GM23338 (cell line): ENCODE data around the gene ZFYVE27. TPM values are rescaled to one million over a fixed set of nuclear protein-coding genes. Genes with fewer than 3 reads are reported as not detected.

Source experiments
- ATAC-seq: fragments of 200-7000 bp; cut with Tn5 transposase; 3 replicates; pipeline ENCODE4 v1.9.1; 2020
- DNase-seq: peaks from one replicate; pipeline ENCODE4 v3.0.0-alpha.2; 2015; ENCODE audit warnings: low spot score
- H2AFZ ChIP-seq: fragments of 200-600 bp; sonication (generic); 2 replicates; pipeline ENCODE4 v1.8.0; 2016; ENCODE audit warnings: antibody characterized with exemption, mild to moderate bottlenecking, moderate library complexity
- H3F3A ChIP-seq: fragments of 200-600 bp; sonication (generic); replicated peaks from 2 replicates; pipeline ENCODE4 v1.8.0; 2017; ENCODE audit warnings: antibody characterized with exemption, mixed run types, low read depth
- H3K27ac ChIP-seq: fragments of 200-600 bp; sonication (generic); 2 replicates; pipeline ENCODE4 v1.6.1; 2016; ENCODE audit warnings: low read depth
- H3K27me3 ChIP-seq: fragments of 200-600 bp; sonication (generic); 2 replicates; pipeline ENCODE4 v1.8.0; 2016; ENCODE audit warnings: mild to moderate bottlenecking, mixed run types, moderate library complexity; ENCODE audit not compliant: insufficient read depth
- H3K36me3 ChIP-seq: fragments of 200-600 bp; sonication (generic); 2 replicates; pipeline ENCODE4 v1.8.0; 2016; ENCODE audit warnings: mild to moderate bottlenecking; ENCODE audit not compliant: insufficient read depth
- H3K4me1 ChIP-seq: fragments of 200-600 bp; sonication (generic); 2 replicates; pipeline ENCODE4 v1.8.0; 2016; ENCODE audit warnings: mild to moderate bottlenecking, moderate library complexity; ENCODE audit not compliant: insufficient read depth
- H3K4me2 ChIP-seq: fragments of 200-600 bp; sonication (generic); 2 replicates; pipeline ENCODE4 v1.7.1; 2017; ENCODE audit warnings: mixed run types
- H3K4me3 ChIP-seq: fragments of 200-600 bp; sonication (generic); 2 replicates; pipeline ENCODE4 v1.6.1; 2016; ENCODE audit warnings: mixed run types
- H3K79me2 ChIP-seq: fragments of 200-600 bp; sonication (generic); replicated peaks from 2 replicates; pipeline ENCODE4 v1.8.0; 2017; ENCODE audit warnings: mild to moderate bottlenecking; ENCODE audit not compliant: insufficient read depth
- H3K9me2 ChIP-seq: fragments of 200-600 bp; sonication (generic); 2 replicates; pipeline ENCODE4 v1.8.0; 2017; ENCODE audit not compliant: insufficient read depth
- H4K20me1 ChIP-seq: fragments of 200-600 bp; sonication (generic); replicated peaks from 2 replicates; pipeline ENCODE4 v1.8.0; 2017; ENCODE audit warnings: mild to moderate bottlenecking; ENCODE audit not compliant: insufficient read depth
- H3K27ac Mint-ChIP-seq: 2 replicates; pipeline ENCODE4 v1.8.0; 2020; ENCODE audit warnings: inconsistent platforms, mild to moderate bottlenecking, moderate library complexity, mixed read lengths
- H3K27me3 Mint-ChIP-seq: 3 replicates; pipeline ENCODE4 v1.8.0; 2022; ENCODE audit warnings: low read depth, mild to moderate bottlenecking, moderate library complexity, mixed read lengths, inconsistent platforms; ENCODE audit not compliant: insufficient read depth, poor library complexity
- H3K36me3 Mint-ChIP-seq: 3 replicates; pipeline ENCODE4 v1.8.0; 2021; ENCODE audit warnings: low read depth, mild to moderate bottlenecking, inconsistent platforms, moderate library complexity, mixed read lengths
- H3K4me1 Mint-ChIP-seq: 3 replicates; pipeline ENCODE4 v1.8.0; 2020; ENCODE audit warnings: mild to moderate bottlenecking, inconsistent platforms, mixed read lengths
- H3K4me3 Mint-ChIP-seq: 3 replicates; pipeline ENCODE4 v1.8.0; 2021; ENCODE audit warnings: moderate library complexity, mild to moderate bottlenecking, inconsistent platforms, mixed read lengths
- H3K9me3 Mint-ChIP-seq: 3 replicates; pipeline ENCODE4 v1.8.0; 2020; ENCODE audit warnings: moderate library complexity, mild to moderate bottlenecking, inconsistent platforms, mixed read lengths
- CREB1 ChIP-seq: fragments of 250-450 bp; sonication (Bioruptor Pico); IDR thresholded peaks from 2 replicates; pipeline ENCODE4 v1.5.0; 2020; ENCODE audit warnings: low read depth, mild to moderate bottlenecking, moderate library complexity
- CTCF ChIP-seq, 2 experiments: fragments of 200-600 bp in 1 of 2; sonication (generic) in 1 of 2; conservative IDR thresholded peaks; 2 replicates each; pipeline versions ENCODE4 v1.5.1 to v1.6.1; 2016 to 2017; ENCODE audit warnings: antibody characterized with exemption in 2 of 2, low read depth in 2 of 2, mild to moderate bottlenecking in 2 of 2, moderate library complexity in 1 of 2
- EZH2 ChIP-seq: fragments of 200-600 bp; sonication (generic); IDR thresholded peaks from one replicate; pipeline ENCODE4 v1.8.0; 2017; ENCODE audit warnings: antibody characterized with exemption, mild to moderate bottlenecking, low read depth; ENCODE audit not compliant: unreplicated experiment
- EZH2phosphoT487 ChIP-seq: fragments of 200-600 bp; sonication (generic); IDR thresholded peaks from one replicate; pipeline ENCODE4 v1.8.1; 2018; ENCODE audit warnings: antibody characterized with exemption; ENCODE audit not compliant: unreplicated experiment
- JUNB ChIP-seq: IDR thresholded peaks from one replicate; pipeline ENCODE4 v1.6.1; 2016; ENCODE audit warnings: antibody characterized with exemption; ENCODE audit not compliant: unreplicated experiment
- NANOG ChIP-seq: IDR thresholded peaks from 2 replicates; pipeline ENCODE4 v1.6.1; 2016; ENCODE audit warnings: antibody characterized with exemption, borderline replicate concordance
- POLR2AphosphoS5 ChIP-seq: IDR thresholded peaks from 2 replicates; pipeline ENCODE4 v1.6.1; 2016; ENCODE audit warnings: antibody characterized with exemption, low read depth
- REST ChIP-seq: IDR thresholded peaks from one replicate; pipeline ENCODE4 v1.6.1; 2018; ENCODE audit warnings: antibody characterized with exemption; ENCODE audit not compliant: unreplicated experiment
- STAT1 ChIP-seq: IDR thresholded peaks from one replicate; pipeline ENCODE4 v1.6.1; 2016; ENCODE audit warnings: antibody characterized with exemption; ENCODE audit not compliant: unreplicated experiment
- ZNF114 ChIP-seq: fragments of 250-450 bp; sonication (Bioruptor Pico); IDR thresholded peaks from 2 replicates; pipeline ENCODE4 v1.5.0; 2020; ENCODE audit warnings: mild to moderate bottlenecking, moderate library complexity
- ZNF331 ChIP-seq: fragments of 250-450 bp; sonication (Bioruptor Pico); IDR thresholded peaks from 2 replicates; pipeline ENCODE4 v1.5.0; 2020; ENCODE audit warnings: low read depth, mild to moderate bottlenecking, moderate library complexity
- polyA plus RNA-seq: library from polyadenylated mRNA; unstranded; fragments of >200 nt; fragmentation: Nextera tagmentation; extraction: Ambion mirVana; gene quantifications from 2 replicates; pipeline ENCODE4 v1.2.1, GENCODE V29; 2016
- total RNA-seq: library from RNA; depleted of rRNA; stranded (reverse); fragments of >200 nt; shearing (Covaris generic); gene quantifications from 2 replicates; pipeline ENCODE4 v1.2.3, GENCODE V29; 2014
- TF ChIP-seq, protein P1 (sequence below): IDR thresholded peaks from 2 replicates; pipeline ENCODE4 v1.6.1; 2016; ENCODE audit warnings: antibody characterized with exemption
- TF ChIP-seq, protein P2 (sequence below): fragments of 250-450 bp; sonication (Bioruptor Pico); IDR thresholded peaks from 2 replicates; pipeline ENCODE4 v1.5.0; 2020; ENCODE audit warnings: mild to moderate bottlenecking, moderate library complexity

Gene ZFYVE27
- total and polyA plus RNA-seq, 2 experiments from 2014 or later, result 15.0 to 25.8 TPM

DNA sequence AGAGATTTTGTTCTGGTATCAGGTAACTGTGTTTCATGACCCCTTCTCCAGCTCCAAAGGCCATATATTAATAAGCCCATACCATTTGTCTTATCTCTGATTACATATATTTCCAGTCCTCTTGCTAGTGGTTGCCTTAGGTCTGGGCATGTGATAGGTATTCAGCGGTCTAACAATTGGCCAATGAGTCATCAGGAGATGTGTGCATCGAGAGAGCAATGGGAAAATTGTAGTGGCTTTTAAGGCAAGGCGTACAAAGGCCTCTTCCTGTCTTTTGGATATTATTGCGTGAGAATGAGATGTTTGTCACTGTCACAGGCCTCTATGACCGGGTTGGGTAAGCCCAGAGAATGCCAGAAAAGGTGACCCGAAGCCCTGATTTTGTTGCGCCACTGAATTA lies 73.5 kb downstream of the ZFYVE27 start:
- Histone ChIP-seq H3K4me3 (no peak overlapping the region), H3K36me3 (no peaks in the 10 kb centered on the region), H3K27me3 (no peaks in the 10 kb centered on the region), H3K4me1 (no peaks in the 10 kb centered on the region; the same call in 1 of the 2 replicates), H4K20me1 (no peaks in the 10 kb centered on the region), H3K27ac (no peak overlapping the region), H2AFZ (no peak overlapping the region), H3K79me2 (no peaks in the 10 kb centered on the region), H3F3A (0 out of 2 replicates have a peak, but pooled peaks cover 3% of the 10 kb centered on the region), H3K4me2 (no peak overlapping the region), H3K9me2 (no peaks in the 10 kb centered on the region)
- Mint-ChIP-seq H3K9me3 (no peaks in the 10 kb centered on the region), H3K4me1 (peaks cover 14% of the 10 kb centered on the region; the same call in 2 of the 3 replicates), H3K27me3 (peaks cover 5% of the 10 kb centered on the region), H3K4me3 (no peak overlapping the region), H3K36me3 (no peaks in the 10 kb centered on the region), H3K27ac (no peak overlapping the region)
- DNase-seq (no peak), ATAC-seq (no peak)
- TF ChIP-seq CTCF (conservative IDR thresholded peaks at IDR 0.05; ENCODE audit: low read depth in 2 of 2) (no peak), ZNF331 (no peak), JUNB (no peak), CREB1 (CRISPR knock-in tag) (no peak), REST (no peak), EZH2 (no peak), STAT1 (no peak), NANOG (no peak), ZNF114 (CRISPR knock-in tag) (no peak), POLR2AphosphoS5 (no peak), EZH2phosphoT487 (no peak)
- TF ChIP-seq, protein P1, sequence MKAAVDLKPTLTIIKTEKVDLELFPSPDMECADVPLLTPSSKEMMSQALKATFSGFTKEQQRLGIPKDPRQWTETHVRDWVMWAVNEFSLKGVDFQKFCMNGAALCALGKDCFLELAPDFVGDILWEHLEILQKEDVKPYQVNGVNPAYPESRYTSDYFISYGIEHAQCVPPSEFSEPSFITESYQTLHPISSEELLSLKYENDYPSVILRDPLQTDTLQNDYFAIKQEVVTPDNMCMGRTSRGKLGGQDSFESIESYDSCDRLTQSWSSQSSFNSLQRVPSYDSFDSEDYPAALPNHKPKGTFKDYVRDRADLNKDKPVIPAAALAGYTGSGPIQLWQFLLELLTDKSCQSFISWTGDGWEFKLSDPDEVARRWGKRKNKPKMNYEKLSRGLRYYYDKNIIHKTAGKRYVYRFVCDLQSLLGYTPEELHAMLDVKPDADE, result no peak
- TF ChIP-seq, protein P2, sequence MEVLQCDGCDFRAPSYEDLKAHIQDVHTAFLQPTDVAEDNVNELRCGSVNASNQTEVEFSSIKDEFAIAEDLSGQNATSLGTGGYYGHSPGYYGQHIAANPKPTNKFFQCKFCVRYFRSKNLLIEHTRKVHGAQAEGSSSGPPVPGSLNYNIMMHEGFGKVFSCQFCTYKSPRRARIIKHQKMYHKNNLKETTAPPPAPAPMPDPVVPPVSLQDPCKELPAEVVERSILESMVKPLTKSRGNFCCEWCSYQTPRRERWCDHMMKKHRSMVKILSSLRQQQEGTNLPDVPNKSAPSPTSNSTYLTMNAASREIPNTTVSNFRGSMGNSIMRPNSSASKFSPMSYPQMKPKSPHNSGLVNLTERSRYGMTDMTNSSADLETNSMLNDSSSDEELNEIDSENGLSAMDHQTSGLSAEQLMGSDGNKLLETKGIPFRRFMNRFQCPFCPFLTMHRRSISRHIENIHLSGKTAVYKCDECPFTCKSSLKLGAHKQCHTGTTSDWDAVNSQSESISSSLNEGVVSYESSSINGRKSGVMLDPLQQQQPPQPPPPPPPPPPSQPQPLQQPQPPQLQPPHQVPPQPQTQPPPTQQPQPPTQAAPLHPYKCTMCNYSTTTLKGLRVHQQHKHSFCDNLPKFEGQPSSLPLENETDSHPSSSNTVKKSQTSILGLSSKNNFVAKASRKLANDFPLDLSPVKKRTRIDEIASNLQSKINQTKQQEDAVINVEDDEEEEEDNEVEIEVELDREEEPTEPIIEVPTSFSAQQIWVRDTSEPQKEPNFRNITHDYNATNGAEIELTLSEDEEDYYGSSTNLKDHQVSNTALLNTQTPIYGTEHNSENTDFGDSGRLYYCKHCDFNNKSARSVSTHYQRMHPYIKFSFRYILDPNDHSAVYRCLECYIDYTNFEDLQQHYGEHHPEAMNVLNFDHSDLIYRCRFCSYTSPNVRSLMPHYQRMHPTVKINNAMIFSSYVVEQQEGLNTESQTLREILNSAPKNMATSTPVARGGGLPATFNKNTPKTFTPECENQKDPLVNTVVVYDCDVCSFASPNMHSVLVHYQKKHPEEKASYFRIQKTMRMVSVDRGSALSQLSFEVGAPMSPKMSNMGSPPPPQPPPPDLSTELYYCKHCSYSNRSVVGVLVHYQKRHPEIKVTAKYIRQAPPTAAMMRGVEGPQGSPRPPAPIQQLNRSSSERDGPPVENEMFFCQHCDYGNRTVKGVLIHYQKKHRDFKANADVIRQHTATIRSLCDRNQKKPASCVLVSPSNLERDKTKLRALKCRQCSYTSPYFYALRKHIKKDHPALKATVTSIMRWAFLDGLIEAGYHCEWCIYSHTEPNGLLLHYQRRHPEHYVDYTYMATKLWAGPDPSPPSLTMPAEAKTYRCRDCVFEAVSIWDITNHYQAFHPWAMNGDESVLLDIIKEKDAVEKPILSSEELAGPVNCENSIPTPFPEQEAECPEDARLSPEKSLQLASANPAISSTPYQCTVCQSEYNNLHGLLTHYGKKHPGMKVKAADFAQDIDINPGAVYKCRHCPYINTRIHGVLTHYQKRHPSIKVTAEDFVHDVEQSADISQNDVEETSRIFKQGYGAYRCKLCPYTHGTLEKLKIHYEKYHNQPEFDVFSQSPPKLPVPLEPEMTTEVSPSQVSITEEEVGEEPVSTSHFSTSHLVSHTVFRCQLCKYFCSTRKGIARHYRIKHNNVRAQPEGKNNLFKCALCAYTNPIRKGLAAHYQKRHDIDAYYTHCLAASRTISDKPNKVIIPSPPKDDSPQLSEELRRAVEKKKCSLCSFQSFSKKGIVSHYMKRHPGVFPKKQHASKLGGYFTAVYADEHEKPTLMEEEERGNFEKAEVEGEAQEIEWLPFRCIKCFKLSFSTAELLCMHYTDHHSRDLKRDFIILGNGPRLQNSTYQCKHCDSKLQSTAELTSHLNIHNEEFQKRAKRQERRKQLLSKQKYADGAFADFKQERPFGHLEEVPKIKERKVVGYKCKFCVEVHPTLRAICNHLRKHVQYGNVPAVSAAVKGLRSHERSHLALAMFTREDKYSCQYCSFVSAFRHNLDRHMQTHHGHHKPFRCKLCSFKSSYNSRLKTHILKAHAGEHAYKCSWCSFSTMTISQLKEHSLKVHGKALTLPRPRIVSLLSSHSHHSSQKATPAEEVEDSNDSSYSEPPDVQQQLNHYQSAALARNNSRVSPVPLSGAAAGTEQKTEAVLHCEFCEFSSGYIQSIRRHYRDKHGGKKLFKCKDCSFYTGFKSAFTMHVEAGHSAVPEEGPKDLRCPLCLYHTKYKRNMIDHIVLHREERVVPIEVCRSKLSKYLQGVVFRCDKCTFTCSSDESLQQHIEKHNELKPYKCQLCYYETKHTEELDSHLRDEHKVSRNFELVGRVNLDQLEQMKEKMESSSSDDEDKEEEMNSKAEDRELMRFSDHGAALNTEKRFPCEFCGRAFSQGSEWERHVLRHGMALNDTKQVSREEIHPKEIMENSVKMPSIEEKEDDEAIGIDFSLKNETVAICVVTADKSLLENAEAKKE (CRISPR knock-in tag), result no peak
